Measurements from ENCODE around the gene DPH3.
"Not testable (repeated sequence)": the region's sequence is repeated elsewhere in the genome, so short reads cannot be mapped to it uniquely, and the experiment has no call there.

Gene DPH3

GRCh38 chr3:16264708-16265454, at the start of gene DPH3, which contains the start of gene OXNAD1:
DPH3 (minus strand) TSS chr3:16264943; CDS start chr3:16264876, 67 bp downstream.
OXNAD1 (plus strand) TSS chr3:16265212; CDS start chr3:16270953, 5,741 bp downstream.
- in situ Hi-C loops (cut with HindIII; ENCODE audit: low sequenced_read_pairs): no loop called here

GRCh38 chr3:16313886-16314645, 49.3 kb upstream of the DPH3 start:
- in situ Hi-C loops (cut with HindIII; ENCODE audit: low sequenced_read_pairs): no loop called here

- in situ Hi-C loops (cut with HindIII; ENCODE audit: low sequenced_read_pairs): no loop called here
Observed at GRCh38 chr3:16311960-16312451, 47.3 kb upstream of the DPH3 start.

GRCh38 chr3:16310486-16310885, 45.7 kb upstream of the DPH3 start:
- in situ Hi-C loops (cut with HindIII; ENCODE audit: low sequenced_read_pairs): not testable (repeated sequence)

- in situ Hi-C loops (cut with HindIII; ENCODE audit: low sequenced_read_pairs): no loop called here
Observed at GRCh38 chr3:16309558-16309957, 44.8 kb upstream of the DPH3 start.

- in situ Hi-C loops (cut with HindIII; ENCODE audit: low sequenced_read_pairs): no loop called here
Observed at GRCh38 chr3:16308727-16309126, 44.0 kb upstream of the DPH3 start.

GRCh38 chr3:16307832-16308531, 43.2 kb upstream of the DPH3 start:
- in situ Hi-C loops (cut with HindIII; ENCODE audit: low sequenced_read_pairs): no loop called here

- in situ Hi-C loops (cut with HindIII; ENCODE audit: low sequenced_read_pairs): no loop called here
Observed at GRCh38 chr3:16305111-16305541, 40.4 kb upstream of the DPH3 start.

- in situ Hi-C loops (cut with HindIII; ENCODE audit: low sequenced_read_pairs): no loop called here
Observed at GRCh38 chr3:16304061-16305010, 39.6 kb upstream of the DPH3 start.

- in situ Hi-C loops (cut with HindIII; ENCODE audit: low sequenced_read_pairs): no loop called here
Observed at GRCh38 chr3:16303037-16303575, 38.4 kb upstream of the DPH3 start.

- in situ Hi-C loops (cut with HindIII; ENCODE audit: low sequenced_read_pairs): no loop called here
Observed at GRCh38 chr3:16302082-16302631, 37.4 kb upstream of the DPH3 start.

- in situ Hi-C loops (cut with HindIII; ENCODE audit: low sequenced_read_pairs): no loop called here
Observed at GRCh38 chr3:16301507-16301906, 36.8 kb upstream of the DPH3 start.

- in situ Hi-C loops (cut with HindIII; ENCODE audit: low sequenced_read_pairs): no loop called here
Observed at GRCh38 chr3:16300881-16301359, 36.2 kb upstream of the DPH3 start.

- in situ Hi-C loops (cut with HindIII; ENCODE audit: low sequenced_read_pairs): no loop called here
Observed at GRCh38 chr3:16300307-16300706, 35.6 kb upstream of the DPH3 start.

GRCh38 chr3:16299746-16300145, 35.0 kb upstream of the DPH3 start:
- in situ Hi-C loops (cut with HindIII; ENCODE audit: low sequenced_read_pairs): no loop called here

GRCh38 chr3:16298891-16299290, 34.1 kb upstream of the DPH3 start:
- in situ Hi-C loops (cut with HindIII; ENCODE audit: low sequenced_read_pairs): no loop called here

- in situ Hi-C loops (cut with HindIII; ENCODE audit: low sequenced_read_pairs): no loop called here
Observed at GRCh38 chr3:16297997-16298885, 33.5 kb upstream of the DPH3 start.

- in situ Hi-C loops (cut with HindIII; ENCODE audit: low sequenced_read_pairs): no loop called here
Observed at GRCh38 chr3:16295298-16295890, 30.7 kb upstream of the DPH3 start.
